HG02884 (cell line): ENCODE measurements around the gene ASB18.

ENCODE experiments used
- ATAC-seq: cut with Tn5 transposase; IDR thresholded peaks from one replicate; pipeline ENCODE4 v1.9.1; 2021; ENCODE audit warnings: mild to moderate bottlenecking, moderate library complexity; ENCODE audit not compliant: unreplicated experiment

ASB18 gene

GRCh38 chr2:236209996-236210395 is 54.2 kb downstream of the ASB18 start:
- ATAC-seq = no peak

DNA sequence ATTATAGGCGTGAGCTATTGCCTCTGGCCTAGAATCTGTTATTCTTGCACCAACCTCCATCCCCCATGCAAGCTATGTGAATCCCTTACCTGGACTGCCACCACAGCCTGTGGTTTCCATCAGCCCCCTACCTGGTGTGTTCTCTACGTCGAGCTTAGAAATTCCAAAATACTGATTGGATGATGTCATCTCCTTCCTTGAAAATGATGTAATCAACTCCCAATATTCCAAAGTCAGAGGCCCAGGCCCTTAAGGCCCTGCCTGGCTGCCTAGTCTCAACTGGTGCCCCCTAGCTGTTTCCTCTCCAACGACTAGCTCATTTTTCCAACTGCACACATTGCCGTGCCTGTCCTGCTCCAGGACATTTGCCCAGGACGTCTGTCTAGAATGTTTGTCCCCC is 54.7 kb downstream of the ASB18 start:
- ATAC-seq = no peak

DNA sequence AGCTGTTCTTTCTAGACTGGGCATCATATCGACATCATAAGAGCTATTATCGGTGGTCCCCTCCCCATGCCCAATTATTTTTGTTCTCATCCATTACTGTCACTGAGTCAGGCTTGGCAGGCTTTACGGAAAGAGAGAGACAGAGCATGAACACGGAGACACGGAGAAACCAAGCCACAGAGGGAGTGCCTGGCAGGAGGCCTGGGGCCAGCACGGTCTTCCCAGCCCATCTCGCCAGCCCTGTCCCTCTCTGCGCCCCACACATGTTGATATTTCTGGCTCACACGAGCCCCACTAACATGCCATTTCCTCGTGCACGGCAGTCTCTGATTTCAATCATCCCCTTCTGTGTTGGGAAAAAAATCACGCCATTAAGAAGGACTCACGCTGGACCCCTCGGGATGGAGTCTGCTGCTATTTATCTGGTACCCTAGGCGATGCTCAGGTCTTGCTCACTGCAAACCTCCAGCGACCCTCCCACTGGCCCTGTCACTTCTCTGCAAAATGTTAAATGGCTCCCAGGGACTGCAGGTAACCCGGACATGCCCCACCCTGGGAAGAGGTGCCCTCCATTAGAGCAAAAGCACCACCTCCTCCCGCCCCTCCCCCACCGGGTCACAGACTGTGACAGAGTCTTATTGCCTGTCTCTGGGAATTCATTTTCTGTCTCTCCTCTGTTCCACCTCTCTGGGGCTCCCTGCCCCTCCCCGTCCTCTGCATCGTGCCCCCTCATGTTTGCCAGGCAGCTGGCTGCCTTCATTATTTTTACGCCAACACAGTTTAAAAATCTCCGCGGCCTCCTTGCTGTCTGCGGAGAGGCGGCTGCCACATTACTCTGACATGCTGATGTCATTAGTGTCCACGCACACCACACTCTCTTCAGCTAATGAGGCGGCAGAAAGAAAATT is 55.9 kb downstream of the ASB18 start:
- ATAC-seq = no peak

DNA sequence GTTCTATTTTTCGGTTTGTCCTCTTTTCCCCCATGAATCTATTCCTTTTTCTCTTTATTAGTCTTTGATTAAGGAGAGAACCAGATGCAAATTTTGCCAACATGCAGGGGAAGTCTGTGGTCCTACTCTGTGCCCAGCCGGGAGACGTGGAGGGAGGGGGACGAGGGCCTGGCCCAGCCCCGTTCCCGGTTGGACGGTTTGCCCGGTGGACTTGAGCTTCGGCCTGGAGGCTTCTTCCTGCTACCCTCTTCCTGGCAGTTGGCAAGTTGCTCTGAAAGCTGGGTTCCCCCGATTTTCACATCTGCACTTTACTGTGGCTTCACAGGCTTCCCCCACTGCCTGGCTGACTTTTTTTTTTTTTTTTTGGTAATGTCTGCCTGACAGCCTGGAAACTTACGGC is 56.7 kb downstream of the ASB18 start:
- no peak for ATAC-seq

GRCh38 chr2:236205867-236206645 is 58.1 kb downstream of the ASB18 start:
- no peak for ATAC-seq

GRCh38 chr2:236204953-236205352 is 59.3 kb downstream of the ASB18 start:
- no peak for ATAC-seq

DNA sequence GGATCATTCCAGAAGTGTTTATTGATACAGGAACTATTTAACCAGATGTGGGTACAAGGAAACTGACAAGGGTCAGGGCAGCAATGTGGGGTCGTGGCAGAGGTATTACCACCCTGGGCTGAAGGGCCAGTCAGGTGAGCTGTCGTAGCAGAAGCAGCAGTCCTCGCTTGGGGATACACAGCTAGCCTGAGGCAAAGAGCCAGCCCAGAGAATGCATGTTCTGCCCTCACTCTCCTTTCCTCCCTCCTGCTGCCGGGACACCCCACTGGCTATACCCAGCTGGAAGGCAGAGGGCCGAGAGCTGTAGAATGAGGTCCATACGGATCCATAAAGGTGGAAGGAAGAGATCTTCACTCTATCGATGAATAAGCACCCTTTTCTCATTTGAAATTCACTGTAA is 63.8 kb downstream of the ASB18 start:
- ATAC-seq = no peak

DNA sequence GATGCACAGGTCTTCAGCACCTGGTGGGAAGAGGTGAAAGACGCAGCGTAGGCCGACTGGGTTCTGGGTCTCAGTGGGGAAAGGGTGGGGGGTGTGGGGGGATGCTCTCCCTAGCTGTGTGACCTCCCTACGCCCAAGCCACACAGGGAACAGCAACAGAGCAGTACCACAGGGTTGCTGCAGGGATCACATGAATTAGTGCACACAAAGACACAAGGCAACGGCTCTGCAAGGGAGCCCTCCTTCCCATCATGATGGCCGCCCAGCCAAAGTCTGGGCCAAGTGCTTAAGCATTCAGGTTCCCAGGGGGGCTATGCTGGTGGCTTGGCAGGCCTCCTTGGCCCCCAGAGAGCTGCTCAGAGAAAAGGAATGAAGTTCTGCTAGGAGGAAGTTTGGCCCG is 67.8 kb downstream of the ASB18 start:
- ATAC-seq = no peak

DNA sequence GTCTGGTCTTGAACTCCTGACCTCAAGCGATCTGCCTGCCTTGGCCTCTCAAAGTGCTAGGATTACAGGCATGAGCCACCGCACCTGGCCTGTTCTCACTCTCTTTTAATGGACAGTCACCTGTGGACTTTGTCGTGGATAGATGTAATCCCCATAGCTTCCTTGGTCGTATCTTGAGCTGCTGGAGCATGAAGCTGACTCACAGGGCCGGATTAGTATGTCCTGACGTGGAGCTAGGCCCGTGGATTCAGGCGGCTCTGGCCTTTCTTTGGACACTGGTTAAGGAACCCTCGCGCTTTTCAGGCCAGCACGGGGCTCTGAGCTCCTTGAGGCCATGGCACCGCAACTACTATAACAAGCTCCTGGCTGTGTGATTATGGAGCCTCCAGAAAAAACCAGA is 68.5 kb downstream of the ASB18 start:
- no peak for ATAC-seq

DNA sequence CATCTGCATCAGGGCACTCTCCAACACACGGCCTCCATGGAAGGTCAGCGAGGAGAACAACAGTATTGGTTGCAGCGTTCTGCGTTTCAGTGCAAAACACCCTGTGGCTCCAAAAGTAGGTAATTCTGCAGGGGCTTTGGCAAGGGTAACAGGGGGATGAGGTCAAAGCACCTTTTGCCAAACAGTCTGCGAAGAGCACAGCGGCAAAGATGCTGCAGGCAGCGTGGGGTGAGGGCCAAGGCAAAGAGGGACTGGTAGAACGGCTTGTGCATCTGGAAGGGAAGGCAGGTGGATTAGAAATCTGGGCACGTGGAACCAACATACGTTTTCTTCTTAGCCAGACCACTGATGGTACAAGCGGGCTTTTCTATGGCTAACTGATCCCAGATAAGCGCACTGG is 69.4 kb downstream of the ASB18 start:
- no peak for ATAC-seq

DNA sequence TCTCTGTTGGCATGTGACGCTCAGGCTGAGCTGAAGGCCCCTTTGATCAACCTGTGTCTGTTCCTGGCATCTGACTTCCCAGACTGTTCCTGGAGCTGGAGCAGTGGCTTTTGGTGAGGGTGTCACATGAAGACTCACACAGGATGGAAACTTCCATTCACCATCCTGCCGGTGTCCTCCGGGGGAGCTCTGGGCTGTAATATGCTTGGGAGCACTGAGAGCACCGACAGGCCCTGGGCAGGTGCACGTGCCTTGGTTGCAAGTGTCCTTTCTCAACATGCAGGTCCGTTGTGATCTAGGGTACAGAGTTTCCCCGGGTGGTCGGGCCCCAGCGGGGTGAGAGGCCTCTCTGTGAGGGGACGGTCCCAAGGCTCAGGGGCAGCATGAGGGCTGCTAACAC is 71.2 kb downstream of the ASB18 start:
- no peak for ATAC-seq

DNA sequence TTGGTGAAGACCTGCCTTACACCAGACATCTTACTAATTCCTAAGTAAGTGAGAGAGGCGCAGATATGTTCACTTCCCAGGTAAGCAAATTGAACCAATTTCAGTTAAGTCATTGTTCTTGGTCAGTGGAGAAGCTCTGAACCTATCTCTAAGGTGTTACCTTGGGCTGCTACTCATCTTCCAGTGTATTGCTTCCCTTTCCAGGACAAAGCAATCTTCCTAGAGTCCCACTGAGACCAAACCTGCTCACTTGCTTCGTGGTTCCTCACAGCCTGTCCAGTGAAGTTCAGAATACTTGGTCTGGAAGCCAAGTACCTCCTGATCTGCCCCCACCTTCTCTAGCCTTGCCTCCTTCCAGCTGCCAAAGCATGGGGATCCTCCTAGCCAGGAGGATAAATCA is 73.5 kb downstream of the ASB18 start:
- no peak for ATAC-seq

- no peak for ATAC-seq
These were observed 79.5 kb downstream of the ASB18 start for GRCh38 chr2:236184701-236185100.

GRCh38 chr2:236180831-236181453 is 83.3 kb downstream of the ASB18 start:
- ATAC-seq = no peak

- no peak for ATAC-seq
These were observed 84.0 kb downstream of the ASB18 start for GRCh38 chr2:236180076-236180816.

DNA sequence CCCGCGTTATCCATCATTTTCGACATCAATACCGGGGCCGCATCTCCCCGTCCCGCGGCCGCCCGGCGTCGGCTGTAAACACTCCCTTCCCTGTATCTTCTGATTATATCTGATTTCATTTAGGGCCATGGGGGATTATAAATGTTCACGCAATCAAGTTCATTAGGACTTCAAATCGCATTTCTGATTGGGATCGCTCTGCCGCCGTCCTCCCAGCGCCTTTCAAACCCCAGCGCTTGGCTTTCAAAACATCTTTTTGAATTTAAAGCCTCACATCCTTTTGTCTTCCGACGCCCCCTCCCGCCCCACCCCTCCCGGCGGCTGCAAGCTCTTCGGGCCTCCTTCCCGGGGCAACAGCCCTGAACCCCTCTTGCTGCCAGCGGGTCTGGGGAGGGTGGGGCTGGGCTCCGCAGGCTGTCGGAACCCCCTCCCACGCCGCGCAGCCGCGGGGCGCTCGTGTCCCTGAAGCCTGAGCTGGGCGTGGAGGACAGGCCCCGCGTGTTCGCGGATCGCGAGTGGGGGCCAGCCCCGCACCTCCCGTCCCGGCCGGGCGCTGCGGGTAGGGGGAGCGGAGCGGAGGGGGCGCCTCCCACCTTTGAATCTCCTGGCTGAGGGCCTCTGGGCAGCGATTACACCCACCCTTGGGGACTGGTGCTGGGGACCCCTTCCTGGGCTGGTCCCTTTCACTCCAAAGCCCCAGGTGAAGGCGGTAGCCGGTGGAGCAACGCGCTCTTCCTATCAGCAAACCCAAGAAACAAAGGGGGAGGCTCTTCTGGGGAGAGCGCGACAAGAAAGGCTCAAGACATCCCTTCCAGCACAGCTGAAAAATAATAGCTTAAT is 84.8 kb downstream of the ASB18 start:
- no peak for ATAC-seq

DNA sequence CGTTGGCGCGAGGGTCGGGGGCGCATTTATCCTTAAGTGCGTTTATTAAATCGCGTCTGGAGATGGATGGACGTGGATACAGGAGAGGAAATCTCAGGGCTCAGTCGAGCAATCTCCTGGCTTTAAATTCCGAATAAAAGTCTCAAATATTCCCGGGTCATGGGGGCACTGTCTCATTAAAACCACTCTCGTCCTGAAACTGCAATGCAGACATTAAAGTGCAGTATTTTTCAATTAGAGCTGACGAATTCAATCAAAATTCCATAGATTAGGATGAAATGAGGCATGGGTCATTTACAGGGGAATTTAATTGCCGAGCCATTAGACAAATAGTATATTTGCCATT is 85.3 kb downstream of the ASB18 start:
- no peak for ATAC-seq

DNA sequence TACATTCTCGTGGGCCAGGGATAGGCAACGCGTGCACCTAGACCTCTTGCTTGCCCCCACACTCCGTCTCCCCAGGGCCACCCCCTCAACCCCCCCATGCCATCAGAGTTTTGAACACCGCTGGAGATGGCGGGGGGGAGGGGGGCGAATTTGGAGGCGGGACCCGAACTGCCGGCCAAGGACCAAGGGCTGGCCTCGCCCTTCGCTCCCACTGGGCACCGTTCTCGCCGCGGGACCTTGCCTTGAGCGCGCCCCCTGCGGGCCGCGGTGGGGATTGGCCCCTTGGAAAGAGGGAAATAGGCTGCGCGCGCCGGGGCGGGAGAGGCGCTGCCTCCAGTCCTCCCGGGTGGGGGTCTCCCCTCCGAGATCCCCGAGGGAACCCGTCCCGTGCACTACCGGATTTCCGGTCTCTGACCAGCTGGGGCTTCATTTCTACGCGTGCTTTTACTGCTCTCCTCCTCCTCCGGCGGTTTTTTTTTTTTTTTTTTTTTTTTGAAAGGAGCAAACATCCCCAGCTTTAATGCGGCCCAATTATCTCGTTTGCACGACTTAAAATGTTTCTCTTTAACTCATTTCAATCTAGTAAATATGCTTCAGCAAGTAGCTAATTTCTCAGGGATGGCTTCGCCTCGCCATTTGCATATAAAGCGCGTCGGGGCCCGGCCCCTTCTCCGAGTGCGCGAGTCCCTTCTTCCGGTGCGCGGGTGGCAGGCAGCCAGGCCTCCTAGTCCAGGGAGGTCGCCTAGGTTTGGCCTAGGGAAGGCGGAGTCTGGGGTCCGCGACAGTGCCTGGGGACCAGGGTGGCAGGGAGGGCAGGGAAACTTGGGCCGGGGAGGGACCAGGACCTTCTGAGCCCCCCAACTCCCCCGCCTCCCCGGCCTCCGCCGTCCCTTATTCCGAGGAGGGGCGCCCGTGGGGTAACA is 86.0 kb downstream of the ASB18 start:
- ATAC-seq = no peak

- no peak for ATAC-seq
These were observed 86.6 kb downstream of the ASB18 start for GRCh38 chr2:236177604-236177966.
